IPS-11a (cell line): Measurements from ENCODE around the gene ZSCAN16.

Source experiments
- H3K4me3 ChIP-seq: one replicate; pipeline ENCODE4 v1.5.1; 2013; ENCODE audit warnings: low read depth, low read length, control low read depth

ZSCAN16 gene

GRCh38 chr6:28167926-28168325 is 43.5 kb downstream of the ZSCAN16 start:
- H3K4me3 ChIP-seq: no peak overlapping the region

- H3K4me3 ChIP-seq: no peak overlapping the region
Observed at GRCh38 chr6:28171271-28171670, 46.9 kb downstream of the ZSCAN16 start.

DNA sequence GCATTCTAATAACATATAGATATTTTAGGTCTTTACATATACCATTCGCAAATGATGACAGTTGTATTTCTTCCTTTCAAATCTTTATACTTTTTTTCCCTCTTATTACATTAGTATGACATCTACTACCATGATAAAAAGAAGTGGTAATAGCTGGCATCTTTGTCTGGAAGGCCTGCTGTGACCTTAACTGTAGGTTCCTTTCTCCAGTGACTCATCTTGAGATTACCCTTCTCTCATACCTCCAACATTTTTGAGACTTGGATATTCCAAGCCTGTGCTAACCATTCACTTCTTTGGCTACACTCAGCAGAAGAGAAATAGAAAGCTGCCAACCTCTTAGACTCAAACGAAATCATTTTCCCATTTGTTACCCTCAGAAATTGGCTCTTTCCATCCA is 47.6 kb downstream of the ZSCAN16 start:
- no peak overlapping the region for H3K4me3 ChIP-seq

DNA sequence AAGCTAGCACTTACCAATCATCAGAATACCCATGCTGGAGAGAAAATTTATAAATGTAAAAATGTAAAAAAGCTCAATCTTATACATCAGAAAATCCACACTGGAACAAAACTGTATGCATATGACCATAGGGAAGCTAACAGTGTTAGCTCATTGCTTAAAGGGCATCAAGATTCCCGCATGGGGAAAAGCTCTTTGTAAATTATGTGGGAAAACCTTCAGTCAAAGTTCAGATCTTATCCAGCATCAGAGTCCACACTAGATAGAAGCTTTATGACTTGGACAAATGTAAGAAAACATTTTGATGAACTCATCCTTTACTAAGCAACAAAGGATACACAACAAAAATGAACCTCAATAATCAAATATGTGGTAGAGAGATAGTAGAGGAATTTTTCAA is 52.0 kb downstream of the ZSCAN16 start:
- H3K4me3 ChIP-seq: no peak overlapping the region
